Endothelial cell of umbilical vein (primary cell): Measurements from ENCODE around the gene GIMAP6. TPM values are rescaled to one million over a fixed set of nuclear protein-coding genes. Genes with fewer than 3 reads are reported as not detected.
A peak's percentile ranks its signal among the peaks of the same experiment; 100 is the strongest.
"Not testable (repeated sequence)": the region's sequence is repeated elsewhere in the genome, so short reads cannot be mapped to it uniquely, and the experiment has no call there.

Experiments used
- BruUV-seq: library from RNA; stranded (reverse); fragments of 400-500 nt; replicated peaks from 2 replicates; lab custom pipeline; 2021; lab: Mats Ljungman, UMichigan
- CTCF ChIA-PET: fragments of 300-600, 350-600 bp; sonication (Branson Sonifier 250); formaldehyde crosslinking; loops from one replicate; lab custom pipeline; 2021; ENCODE audit warnings: antibody characterized with exemption, inconsistent platforms; lab: Charles Lee
- POLR2A ChIA-PET: fragments of 300-600, 350-600 bp; sonication (Branson Sonifier 250); formaldehyde crosslinking; loops from one replicate; lab custom pipeline; 2021; ENCODE audit warnings: antibody characterized with exemption, inconsistent platforms; lab: Charles Lee
- DNase-seq: peaks from one replicate; pipeline ENCODE4 v3.0.0-alpha.2; 2011; ENCODE audit warnings: low read depth, low spot score
- FAIRE-seq: peaks from 2 replicates; lab custom pipeline; 2011; peaks lifted over from hg19 to GRCh38; lab: Jason Lieb, UNC
- H2AFZ ChIP-seq: 2 replicates; pipeline ENCODE4 v1.6.0; 2012; ENCODE audit warnings: low read depth, low read length, control low read depth, inconsistent platforms
- H3K27ac ChIP-seq: 2 replicates; pipeline ENCODE4 v1.5.1; 2011; ENCODE audit warnings: low read depth, mild to moderate bottlenecking, control low read depth, low read length, moderate library complexity; ENCODE audit not compliant: insufficient read depth
- H3K27me3 ChIP-seq, 2 experiments: 2 replicates each; pipeline versions ENCODE4 v1.6.0 to v1.6.1; 2011; ENCODE audit warnings: low read length in 2 of 2, mixed read lengths in 1 of 2; ENCODE audit not compliant: control insufficient read depth in 2 of 2, insufficient read depth in 2 of 2
- H3K36me3 ChIP-seq, 2 experiments: 2 replicates in 1 of 2; 3 replicates in 1 of 2; pipeline ENCODE4 v1.5.1; 2011; ENCODE audit warnings: low read length in 2 of 2, mild to moderate bottlenecking in 1 of 2, moderate library complexity in 1 of 2; ENCODE audit not compliant: control insufficient read depth in 2 of 2, insufficient read depth in 2 of 2; ENCODE audit errors: extremely low read depth in 1 of 2
- H3K4me1 ChIP-seq: 3 replicates; pipeline ENCODE4 v1.5.1; 2011; ENCODE audit warnings: mild to moderate bottlenecking, low read length; ENCODE audit not compliant: control insufficient read depth, insufficient read depth; ENCODE audit errors: extremely low read depth
- H3K4me2 ChIP-seq: 2 replicates; pipeline ENCODE4 v1.6.1; 2011; ENCODE audit warnings: low read length, control low read depth, mixed read lengths; ENCODE audit not compliant: insufficient read depth
- H3K4me3 ChIP-seq, 3 experiments: fragments of 200-600 bp in 1 of 3; sonication (generic), shearing (Covaris generic) in 1 of 3; replicated peaks in 1 of 3; 2 replicates each; pipeline ENCODE4 v1.5.1; 2011 to 2016; ENCODE audit warnings: control low read depth in 3 of 3, low read length in 3 of 3, mild to moderate bottlenecking in 2 of 3, inconsistent platforms in 1 of 3, low read depth in 1 of 3, moderate library complexity in 1 of 3; ENCODE audit not compliant: insufficient read depth in 1 of 3
- H3K79me2 ChIP-seq: 2 replicates; pipeline ENCODE4 v1.6.0; 2012; ENCODE audit warnings: low read length, inconsistent platforms; ENCODE audit not compliant: control insufficient read depth, insufficient read depth
- H3K9ac ChIP-seq: replicated peaks from 2 replicates; pipeline ENCODE3; 2011; ENCODE audit warnings: low read length, control low read depth; ENCODE audit not compliant: insufficient read depth; ENCODE audit errors: extremely low read depth
- H3K9me1 ChIP-seq: replicated peaks from 3 replicates; pipeline ENCODE4 v1.6.0; 2011; ENCODE audit warnings: mild to moderate bottlenecking, low read length; ENCODE audit not compliant: control insufficient read depth, insufficient read depth; ENCODE audit errors: extremely low read depth
- H3K9me3 ChIP-seq: replicated peaks from 2 replicates; pipeline ENCODE4 v1.5.1; 2012; ENCODE audit warnings: low read length, inconsistent platforms; ENCODE audit not compliant: control insufficient read depth, insufficient read depth
- H4K20me1 ChIP-seq: replicated peaks from 2 replicates; pipeline ENCODE3; 2011; ENCODE audit warnings: mild to moderate bottlenecking, low read length; ENCODE audit not compliant: control insufficient read depth, insufficient read depth; ENCODE audit errors: extremely low read depth
- CTCF ChIP-seq, 2 donors: IDR thresholded peaks; 1 replicate in 1 of 2; 2 replicates in 1 of 2; pipeline ENCODE4 v1.5.1; 2011; ENCODE audit warnings: low read length in 2 of 2, mild to moderate bottlenecking in 2 of 2, moderate library complexity in 2 of 2, control low read depth in 1 of 2, inconsistent platforms in 1 of 2, low read depth in 1 of 2; ENCODE audit not compliant: insufficient read depth in 1 of 2; ENCODE audit errors: extremely low read depth in 1 of 2
- GATA2 ChIP-seq: IDR thresholded peaks from 2 replicates; pipeline ENCODE4 v1.7.0; 2011; ENCODE audit warnings: low read depth, mild to moderate bottlenecking, moderate library complexity, mixed read lengths, low read length; ENCODE audit not compliant: insufficient read length, insufficient read depth
- MAX ChIP-seq: IDR thresholded peaks from 2 replicates; pipeline ENCODE4 v1.6.1; 2011; ENCODE audit not compliant: insufficient read depth, insufficient read length
- POLR2A ChIP-seq: IDR thresholded peaks from 2 replicates; pipeline ENCODE4 v1.6.1; 2012; ENCODE audit warnings: low read depth, mild to moderate bottlenecking, control low read depth, low read length
- POLR2AphosphoS5 ChIP-seq: IDR thresholded peaks from 2 replicates; pipeline ENCODE4 v1.6.1; 2012; ENCODE audit warnings: low read depth, mild to moderate bottlenecking, control low read depth, low read length, moderate library complexity; ENCODE audit not compliant: insufficient read depth
- dilution Hi-C: fragments of 300-500 bp; cut with MboI; formaldehyde crosslinking; loops from one replicate; pipeline ENCODE4 v1.15.0; 2019; ENCODE audit warnings: low sequenced_read_pairs; ENCODE audit not compliant: extremely low pct_ligation_motif_present
- intact Hi-C: fragments of 100-400 bp; cut with micrococcal nuclease; formaldehyde crosslinking; loops from one replicate; pipeline ENCODE4 v1.10.0; 2022
- polyA plus RNA-seq, 4 experiments: library from polyadenylated mRNA; depleted of rRNA in 3 of 4; stranded (reverse) in 3 of 4; unstranded in 1 of 4; fragments of >200 nt; gene quantifications; 2 replicates each; pipeline versions ENCODE4 v1.2.1 to v1.2.3, GENCODE V29; 2011 to 2012; ENCODE audit warnings: missing spikeins in 1 of 4
- total RNA-seq: library from RNA; stranded (reverse); gene quantifications from 2 replicates; pipeline ENCODE4 v1.2.3, GENCODE V29; 2021

The GIMAP6 gene
- total and polyA plus RNA-seq, 2 donors (not counting 3 experiments of a cell fraction or from before 2014, with no cell fraction given): 65.6 to 85.0 TPM

- Histone ChIP-seq H3K27ac (no peak overlapping the region), H3K9ac (no peak overlapping the region), H3K9me3 (no peaks in the 10 kb centered on the region), H3K9me1 (no peaks in the 10 kb centered on the region), H2AFZ (no peak overlapping the region), H3K27me3 (no peaks in the 10 kb centered on the region), H3K79me2 (no peaks in the 10 kb centered on the region), H3K4me1 (no peaks in the 10 kb centered on the region), H3K4me2 (no peak overlapping the region), H4K20me1 (no peaks in the 10 kb centered on the region), H3K4me3 (no peak overlapping the region), H3K36me3 (no peaks in the 10 kb centered on the region)
- no peak for FAIRE-seq
- no TSS peak for BruUV-seq
- DNase-seq: no peak
- intact Hi-C loops (no loop called here), dilution Hi-C loops (no loop called here)
- ChIA-PET POLR2A (no interaction called here), CTCF (no interaction called here)
- no peak for TF ChIP-seq POLR2A
- no peak for TF ChIP-seq MAX
- TF ChIP-seq GATA2: no peak
- no peak for TF ChIP-seq CTCF (IDR thresholded peaks at IDR 0.05; ENCODE audit: extremely low read depth in 1 of 2, insufficient read depth in 1 of 2, low read depth in 1 of 2, low read length in 2 of 2)
- TF ChIP-seq POLR2AphosphoS5: no peak
Observed at GRCh38 chr7:150612925-150613324, 19.3 kb downstream of the GIMAP6 start.

GRCh38 chr7:150610233-150610632 is 22.0 kb downstream of the GIMAP6 start:
- Histone ChIP-seq H4K20me1 (no peaks in the 10 kb centered on the region), H3K4me3 (no peak overlapping the region), H2AFZ (no peak overlapping the region), H3K36me3 (no peaks in the 10 kb centered on the region), H3K9me3 (no peaks in the 10 kb centered on the region), H3K27me3 (no peaks in the 10 kb centered on the region), H3K4me2 (no peak overlapping the region), H3K9me1 (no peaks in the 10 kb centered on the region), H3K4me1 (no peaks in the 10 kb centered on the region), H3K79me2 (no peaks in the 10 kb centered on the region), H3K27ac (no peak overlapping the region), H3K9ac (no peak overlapping the region)
- dilution Hi-C loops (no loop called here), intact Hi-C loops (no loop called here)
- ChIA-PET POLR2A (no interaction called here), CTCF (no interaction called here)
- no peak for DNase-seq
- TF ChIP-seq POLR2AphosphoS5 (no peak), POLR2A (no peak)
- no TSS peak for BruUV-seq
- FAIRE-seq: no peak

GRCh38 chr7:150603600-150603999 is 28.6 kb downstream of the GIMAP6 start:
- H2AFZ ChIP-seq, CTCF ChIA-PET, BruUV-seq, dilution Hi-C loops, H3K9ac ChIP-seq, intact Hi-C loops, H3K36me3 ChIP-seq, H3K9me1 ChIP-seq, H3K4me1 ChIP-seq, POLR2A ChIA-PET, H3K4me3 ChIP-seq, H3K27ac ChIP-seq, H3K27me3 ChIP-seq, H3K4me2 ChIP-seq, H3K79me2 ChIP-seq, H3K9me3 ChIP-seq, H4K20me1 ChIP-seq: not testable (repeated sequence)
- FAIRE-seq: peak; percentile 55
- DNase-seq: peak; percentile 79
